NCI-H1105 (cell line): ENCODE results near the gene DPT.

Experiments
- DNase-seq: peaks from one replicate; lab custom pipeline; 2025; lab: John Stamatoyannopoulos, UW

The DPT gene

GRCh38 chr1:168656485-168656884 is 72.5 kb downstream of the DPT start:
- DNase-seq, result no peak

GRCh38 chr1:168654198-168654915 is 74.6 kb downstream of the DPT start:
- DNase-seq, result no peak

- DNase-seq, result no peak
Measured at GRCh38 chr1:168653567-168653966, 75.4 kb downstream of the DPT start.

DNA sequence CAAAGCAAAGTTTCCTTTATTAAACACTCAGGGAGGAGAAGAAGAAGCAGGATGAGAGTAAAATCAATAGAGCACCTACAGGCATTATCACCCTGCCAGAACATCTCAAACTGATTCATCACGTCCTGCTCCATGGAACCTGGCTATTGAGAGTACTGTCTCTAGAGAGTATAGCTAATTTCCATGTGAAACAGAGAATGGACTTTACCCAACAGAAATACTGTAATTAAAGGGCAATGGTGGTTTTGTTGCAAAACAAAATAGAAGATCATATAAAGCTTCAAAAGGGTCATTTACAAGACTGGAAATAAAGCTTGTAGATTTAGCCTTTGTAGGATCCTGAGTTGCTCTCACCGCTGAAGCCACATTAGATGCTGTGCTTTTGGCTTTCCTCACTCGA is 83.3 kb downstream of the DPT start:
- DNase-seq, result no peak
